ENCODE data around the gene AGPAT2. TPM values are rescaled to one million over a fixed set of nuclear protein-coding genes. Genes with fewer than 3 reads are reported as not detected.

The AGPAT2 gene
- total RNA-seq, 4 donors from 2014 or later = 300 to 1,989 (median 392) TPM

GRCh38 chr9:136654820-136655535, 32.3 kb downstream of the AGPAT2 start:
- TF ChIP-seq CTCF (IDR thresholded peaks at IDR 0.05; ENCODE audit: low read depth) = no peak

GRCh38 chr9:136653323-136654079, 33.8 kb downstream of the AGPAT2 start:
- TF ChIP-seq CTCF (IDR thresholded peaks at IDR 0.05; ENCODE audit: low read depth) = no peak

DNA sequence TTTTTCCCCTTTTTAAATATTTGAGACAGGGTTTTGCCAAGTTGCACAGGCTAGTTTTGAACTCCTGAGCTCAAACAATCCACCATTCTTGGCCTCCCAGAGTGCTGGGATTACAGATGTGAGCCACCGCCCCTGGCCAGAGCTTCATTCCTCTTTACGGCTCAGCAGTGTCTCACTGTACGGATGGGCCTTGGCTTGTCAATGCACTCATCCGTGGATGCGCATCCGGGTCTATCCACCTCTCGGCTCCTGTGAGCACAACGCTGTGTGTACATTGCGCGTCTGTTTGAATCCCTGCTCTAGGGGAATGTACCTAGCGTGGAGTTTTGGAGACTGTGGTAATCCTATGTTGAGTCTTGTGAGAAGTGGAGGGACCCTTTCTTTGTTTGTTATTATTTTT, 35.4 kb downstream of the AGPAT2 start:
- no peak for TF ChIP-seq CTCF (IDR thresholded peaks at IDR 0.05; ENCODE audit: low read depth)

DNA sequence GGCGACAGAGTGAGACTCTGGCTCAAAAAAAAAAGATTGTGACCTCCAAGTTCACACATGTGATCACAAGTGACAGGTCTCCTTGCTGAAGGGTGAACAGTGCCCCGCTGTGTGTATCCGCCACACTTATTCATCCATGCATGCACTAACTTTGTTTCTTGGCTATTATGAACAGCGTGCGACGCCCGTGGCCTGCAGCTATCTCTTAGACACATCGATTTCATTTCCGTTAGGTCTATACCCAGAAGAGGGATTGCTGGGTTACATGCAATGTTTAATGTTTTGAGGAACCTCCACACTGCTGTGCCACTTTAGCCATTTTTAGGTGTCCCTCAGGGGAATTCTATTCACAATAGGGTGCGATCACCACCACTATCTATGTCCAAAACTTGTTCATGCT, 36.6 kb downstream of the AGPAT2 start:
- TF ChIP-seq CTCF (IDR thresholded peaks at IDR 0.05; ENCODE audit: low read depth) = no peak

DNA sequence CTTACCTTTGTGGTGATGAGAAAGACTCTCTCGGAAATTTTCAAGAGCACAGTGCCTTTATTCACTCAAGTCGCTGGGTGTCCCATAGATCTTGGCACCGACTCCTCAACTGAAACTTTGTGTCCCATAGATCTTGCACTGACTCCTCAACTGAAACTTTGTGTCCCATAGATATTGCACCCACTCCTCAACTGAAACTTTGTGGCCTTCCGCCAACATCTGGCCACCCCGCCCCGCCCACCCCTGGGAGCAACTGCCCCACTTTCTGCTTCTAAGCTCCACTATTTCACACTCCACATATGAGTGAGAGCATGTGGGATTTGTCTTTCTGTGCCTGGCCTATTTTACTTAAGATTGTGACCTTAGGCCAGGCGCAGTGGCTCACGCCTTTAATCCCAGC, 37.2 kb downstream of the AGPAT2 start:
- TF ChIP-seq CTCF (IDR thresholded peaks at IDR 0.05; ENCODE audit: low read depth) = no peak

- TF ChIP-seq CTCF (IDR thresholded peaks at IDR 0.05; ENCODE audit: low read depth) = no peak
Measured at GRCh38 chr9:136648751-136649150, 38.5 kb downstream of the AGPAT2 start.

All from subcutaneous adipose tissue (tissue), 4 donors.